ENCODE measurements around the gene ARL15.

The ARL15 gene

GRCh38 chr5:54281960-54282692, 28.2 kb downstream of the ARL15 start:
- DNase-seq = no peak

- no peak for DNase-seq
Observed at GRCh38 chr5:54279960-54280359, 30.4 kb downstream of the ARL15 start.

- peak; percentile 70 for DNase-seq
Observed at GRCh38 chr5:54278979-54279717, 31.2 kb downstream of the ARL15 start.

GRCh38 chr5:54278036-54278830, 32.1 kb downstream of the ARL15 start:
- no peak for DNase-seq

- no peak for DNase-seq
Observed at GRCh38 chr5:54276048-54276447, 34.3 kb downstream of the ARL15 start.

GRCh38 chr5:54275361-54275760, 35.0 kb downstream of the ARL15 start:
- DNase-seq = no peak

GRCh38 chr5:54274944-54275343, 35.4 kb downstream of the ARL15 start:
- DNase-seq = no peak

GRCh38 chr5:54273715-54274114, 36.7 kb downstream of the ARL15 start:
- no peak for DNase-seq

- no peak for DNase-seq
Observed at GRCh38 chr5:54272746-54273145, 37.6 kb downstream of the ARL15 start.

- DNase-seq = no peak
Observed at GRCh38 chr5:54270326-54270725, 40.0 kb downstream of the ARL15 start.

GRCh38 chr5:54264574-54264973, 45.8 kb downstream of the ARL15 start:
- no peak for DNase-seq

GRCh38 chr5:54263447-54263846, 46.9 kb downstream of the ARL15 start:
- DNase-seq = no peak

- DNase-seq = no peak
Observed at GRCh38 chr5:54261596-54261995, 48.8 kb downstream of the ARL15 start.

GRCh38 chr5:54259981-54260380, 50.4 kb downstream of the ARL15 start:
- DNase-seq = no peak

- no peak for DNase-seq
Observed at GRCh38 chr5:54259090-54259489, 51.3 kb downstream of the ARL15 start.

GRCh38 chr5:54257366-54258118, 52.8 kb downstream of the ARL15 start:
- DNase-seq = no peak

GRCh38 chr5:54254482-54255198, 55.7 kb downstream of the ARL15 start:
- peak; percentile 14 for DNase-seq

- no peak for DNase-seq
Observed at GRCh38 chr5:54251981-54252380, 58.4 kb downstream of the ARL15 start.

GRCh38 chr5:54249210-54250028, 61.0 kb downstream of the ARL15 start:
- peak; percentile 84 for DNase-seq

GRCh38 chr5:54247226-54247625, 63.1 kb downstream of the ARL15 start:
- DNase-seq = no peak

- DNase-seq = peak; percentile 47
Observed at GRCh38 chr5:54243483-54244080, 66.8 kb downstream of the ARL15 start.

Measured in NCI-H82 (cell line).